Measurements from ENCODE around the gene XPNPEP1.

The XPNPEP1 gene

DNA sequence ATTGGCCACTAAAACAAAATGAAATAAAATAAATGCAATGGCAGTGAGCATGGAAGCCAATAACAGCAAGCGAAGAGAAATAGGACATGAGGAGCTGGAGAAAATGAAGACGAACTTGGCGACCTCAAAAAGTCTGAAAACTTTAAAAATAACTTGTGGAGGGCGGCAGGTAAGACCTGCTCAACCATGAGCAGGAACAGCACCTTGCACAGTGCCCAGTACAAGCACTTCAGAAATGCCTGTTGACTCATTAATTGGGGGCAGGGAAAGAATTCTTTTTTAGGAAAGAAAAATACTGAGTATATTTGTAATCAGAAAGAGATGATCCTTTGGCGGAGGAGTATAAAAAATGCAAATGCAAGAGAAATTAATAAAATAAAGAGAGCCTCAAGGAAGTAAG, 78.0 kb downstream of the XPNPEP1 start:
- no peak for DNase-seq (ENCODE audit: low spot score)
- TF ChIP-seq, protein P1, sequence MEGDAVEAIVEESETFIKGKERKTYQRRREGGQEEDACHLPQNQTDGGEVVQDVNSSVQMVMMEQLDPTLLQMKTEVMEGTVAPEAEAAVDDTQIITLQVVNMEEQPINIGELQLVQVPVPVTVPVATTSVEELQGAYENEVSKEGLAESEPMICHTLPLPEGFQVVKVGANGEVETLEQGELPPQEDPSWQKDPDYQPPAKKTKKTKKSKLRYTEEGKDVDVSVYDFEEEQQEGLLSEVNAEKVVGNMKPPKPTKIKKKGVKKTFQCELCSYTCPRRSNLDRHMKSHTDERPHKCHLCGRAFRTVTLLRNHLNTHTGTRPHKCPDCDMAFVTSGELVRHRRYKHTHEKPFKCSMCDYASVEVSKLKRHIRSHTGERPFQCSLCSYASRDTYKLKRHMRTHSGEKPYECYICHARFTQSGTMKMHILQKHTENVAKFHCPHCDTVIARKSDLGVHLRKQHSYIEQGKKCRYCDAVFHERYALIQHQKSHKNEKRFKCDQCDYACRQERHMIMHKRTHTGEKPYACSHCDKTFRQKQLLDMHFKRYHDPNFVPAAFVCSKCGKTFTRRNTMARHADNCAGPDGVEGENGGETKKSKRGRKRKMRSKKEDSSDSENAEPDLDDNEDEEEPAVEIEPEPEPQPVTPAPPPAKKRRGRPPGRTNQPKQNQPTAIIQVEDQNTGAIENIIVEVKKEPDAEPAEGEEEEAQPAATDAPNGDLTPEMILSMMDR (IDR thresholded peaks at IDR 0.05; ENCODE audit: extremely low read depth, missing control alignments): no peak

DNA sequence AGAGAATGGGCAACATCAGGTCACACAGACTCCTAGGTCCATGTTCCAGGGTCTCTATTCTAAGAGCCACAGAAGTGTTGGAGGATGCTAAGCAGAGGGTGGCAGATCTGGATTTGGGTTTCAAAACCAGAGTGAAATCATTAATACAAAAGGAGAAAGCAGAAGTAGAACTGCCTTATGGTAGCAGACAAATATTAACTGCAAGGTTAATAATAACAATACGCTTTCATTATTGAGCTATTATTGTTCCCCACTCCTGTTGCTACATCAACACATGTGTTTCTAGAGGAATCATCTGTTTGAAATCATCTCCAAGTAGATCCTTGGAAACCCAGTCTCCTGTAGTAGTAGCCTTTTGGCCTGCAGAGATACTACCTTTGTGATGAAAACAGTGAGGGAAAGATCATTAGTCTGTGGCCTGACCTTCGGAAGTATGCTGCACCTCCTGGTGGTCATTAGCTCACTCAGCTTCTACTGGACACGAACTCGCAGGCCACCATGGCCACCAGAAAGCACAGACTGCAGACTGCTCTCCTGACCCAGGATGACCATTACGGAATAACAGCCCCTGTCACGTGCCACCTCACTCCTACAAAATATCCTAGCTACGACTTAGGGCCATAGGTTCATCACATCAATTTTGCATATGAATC, 84.6 kb downstream of the XPNPEP1 start:
- TF ChIP-seq, protein P1 (IDR thresholded peaks at IDR 0.05; ENCODE audit: extremely low read depth, missing control alignments): no peak
- no peak for DNase-seq (ENCODE audit: low spot score)

DNA sequence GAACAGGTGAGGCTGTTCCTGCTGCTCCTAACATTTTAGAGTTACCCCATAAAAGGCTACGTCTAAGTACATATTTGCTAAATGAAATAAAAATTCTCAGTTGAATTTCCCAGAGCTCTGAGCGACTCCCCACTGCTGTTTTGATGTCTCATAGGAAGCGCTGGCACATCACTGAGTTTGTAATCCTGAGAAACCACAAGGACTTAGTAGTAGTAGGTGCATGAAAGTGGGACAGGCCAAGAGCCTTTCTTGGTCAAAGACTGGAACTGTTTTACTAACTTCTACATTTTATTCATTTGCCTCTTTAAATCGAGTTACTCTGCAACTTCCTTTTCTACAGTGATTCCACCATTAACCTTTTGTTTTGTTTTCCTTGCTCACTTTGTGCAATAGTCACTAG, 85.9 kb downstream of the XPNPEP1 start:
- TF ChIP-seq, protein P1 (IDR thresholded peaks at IDR 0.05; ENCODE audit: extremely low read depth, missing control alignments): no peak
- no peak for DNase-seq (ENCODE audit: low spot score)

DNA sequence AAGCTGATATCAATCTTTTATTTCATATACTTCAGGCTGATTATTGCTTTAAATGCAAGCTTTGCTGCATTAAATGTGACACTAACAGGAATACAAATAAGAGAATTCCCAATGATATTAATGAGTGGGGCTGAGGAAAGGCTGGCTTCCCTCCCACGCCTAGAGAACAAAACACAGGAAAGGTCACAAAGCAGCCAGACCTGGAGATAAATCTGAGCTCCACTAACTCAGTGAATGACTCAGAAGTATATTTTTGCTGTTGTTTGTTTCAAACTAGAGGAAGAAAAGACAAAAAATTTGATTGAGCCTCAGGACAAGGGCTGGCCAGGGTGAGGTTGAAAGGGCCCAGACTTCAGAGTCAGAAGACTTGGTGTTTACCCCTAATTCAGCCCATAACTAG, 88.1 kb downstream of the XPNPEP1 start:
- TF ChIP-seq, protein P1 (IDR thresholded peaks at IDR 0.05; ENCODE audit: extremely low read depth, missing control alignments): no peak
- DNase-seq (ENCODE audit: low spot score): no peak

DNA sequence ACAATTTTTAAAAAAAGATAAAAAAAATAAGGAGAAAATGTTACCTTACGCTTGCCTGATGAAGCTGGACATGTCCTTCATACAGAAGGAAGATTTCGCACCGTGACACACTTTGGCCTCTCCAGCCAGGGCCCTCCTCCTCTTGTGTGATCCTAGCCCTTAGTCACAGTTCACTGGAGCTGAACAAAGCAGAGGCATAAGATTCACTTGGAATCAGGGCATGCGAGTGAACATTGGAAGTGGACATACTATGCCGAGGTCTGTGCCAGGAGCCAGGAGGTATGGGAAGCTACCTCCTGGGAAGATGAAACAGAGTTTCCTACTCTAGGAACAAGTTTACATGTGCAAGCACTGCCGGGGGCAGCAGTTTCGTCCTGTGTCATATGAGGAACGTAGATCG, 91.5 kb downstream of the XPNPEP1 start:
- TF ChIP-seq, protein P1 (IDR thresholded peaks at IDR 0.05; ENCODE audit: extremely low read depth, missing control alignments): no peak
- no peak for DNase-seq (ENCODE audit: low spot score)

DNA sequence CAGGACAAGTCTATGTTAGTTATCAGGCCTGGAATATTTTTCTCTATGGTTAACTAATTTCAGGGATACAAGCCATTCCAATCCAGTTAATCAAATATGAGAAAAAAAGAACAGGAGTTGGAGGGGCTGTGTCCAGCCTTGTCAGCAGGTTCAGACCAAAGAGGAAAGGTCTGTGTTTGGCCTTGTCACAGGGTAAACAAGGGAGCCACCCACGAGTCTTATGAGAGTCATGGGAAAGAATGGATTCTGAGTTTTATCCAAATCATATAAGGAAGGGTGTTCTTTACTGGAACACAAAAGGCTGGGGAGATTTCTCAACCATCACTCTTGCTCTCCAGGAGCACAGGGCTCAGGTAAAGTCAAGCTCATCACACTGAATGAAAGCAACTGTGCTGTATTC, 99.1 kb downstream of the XPNPEP1 start:
- no peak for DNase-seq (ENCODE audit: low spot score)
- TF ChIP-seq, protein P1 (IDR thresholded peaks at IDR 0.05; ENCODE audit: extremely low read depth, missing control alignments): no peak

DNA sequence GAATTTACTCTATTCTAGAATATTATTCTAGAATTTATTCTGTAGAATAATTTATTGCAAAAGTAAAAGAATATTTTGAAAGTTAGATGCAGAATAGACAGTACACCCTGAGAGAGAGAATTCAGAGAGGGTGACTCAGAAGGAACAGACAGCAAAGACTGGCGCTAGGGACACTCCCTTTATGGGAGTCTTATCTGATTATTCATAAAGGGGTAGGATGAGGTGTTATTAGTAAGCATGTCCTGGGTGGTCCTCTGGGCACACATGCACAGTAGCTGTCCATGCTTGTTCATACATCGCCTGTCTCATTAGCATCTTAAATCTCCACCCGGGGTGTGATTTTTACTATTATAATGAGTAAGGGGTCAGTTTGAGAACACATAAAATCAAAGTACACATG, 100.1 kb downstream of the XPNPEP1 start:
- DNase-seq (ENCODE audit: low spot score): no peak
- TF ChIP-seq, protein P1 (IDR thresholded peaks at IDR 0.05; ENCODE audit: extremely low read depth, missing control alignments): no peak
